Measurements from ENCODE around the gene PMAIP1. TPM values are rescaled to one million over a fixed set of nuclear protein-coding genes. Genes with fewer than 3 reads are reported as not detected.

The PMAIP1 gene
- total RNA-seq, 2 donors from 2014 or later, result not detected

GRCh38 chr18:59918997-59919396 is 19.2 kb downstream of the PMAIP1 start:
- Histone ChIP-seq H3K27me3 (replicated peaks; ENCODE audit: insufficient read depth) (no peaks in the 10 kb centered on the region), H3K4me3 (no peak overlapping the region), H3K27ac (no peak overlapping the region), H3K4me1 (ENCODE audit: control insufficient read depth in 1 of 2, low read depth in 2 of 2) (no peaks in the 10 kb centered on the region), H3K36me3 (no peaks in the 10 kb centered on the region), H3K9me3 (no peaks in the 10 kb centered on the region)
- DNase-seq (ENCODE audit: low spot score), result no peak
- ATAC-seq (ENCODE audit: insufficient number of reproducible peaks, low FRiP score, low read depth), result no peak
- TF ChIP-seq CTCF (IDR thresholded peaks at IDR 0.05), result no peak

DNA sequence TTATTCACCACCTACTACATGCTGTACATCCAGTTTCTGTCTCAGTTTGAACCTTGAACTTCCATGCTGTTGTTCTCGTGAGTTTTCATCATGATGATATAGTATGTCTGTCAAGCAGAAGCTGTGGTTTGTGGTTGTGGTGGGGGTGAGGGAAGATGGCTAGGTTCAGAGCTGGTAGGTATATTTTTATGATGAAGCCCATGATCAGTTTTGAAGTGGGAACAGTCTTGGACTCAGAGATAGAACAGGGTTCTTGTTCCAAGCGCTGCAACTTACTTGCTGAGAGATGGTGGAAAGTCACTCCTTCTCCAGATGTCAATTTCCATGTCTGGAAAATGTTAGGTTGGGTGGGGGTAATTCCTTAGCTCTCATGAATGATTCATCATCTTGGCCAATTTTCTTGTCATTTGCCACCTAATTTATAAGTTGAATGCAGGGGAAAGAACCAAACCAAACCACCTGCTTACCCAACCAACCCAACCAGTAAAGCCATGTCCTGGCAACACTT is 21.6 kb downstream of the PMAIP1 start:
- H3K27me3 ChIP-seq (replicated peaks; ENCODE audit: insufficient read depth), result no peaks in the 10 kb centered on the region
- no peak for TF ChIP-seq CTCF (IDR thresholded peaks at IDR 0.05)
- H3K27ac ChIP-seq, result no peak overlapping the region
- no peak for ATAC-seq (ENCODE audit: insufficient number of reproducible peaks, low FRiP score, low read depth)
- DNase-seq (ENCODE audit: low spot score), result no peak
- no peak overlapping the region for H3K4me3 ChIP-seq
- H3K36me3 ChIP-seq, result no peaks in the 10 kb centered on the region
- H3K4me1 ChIP-seq (ENCODE audit: control insufficient read depth in 1 of 2, low read depth in 2 of 2), result no peaks in the 10 kb centered on the region
- no peaks in the 10 kb centered on the region for H3K9me3 ChIP-seq

GRCh38 chr18:59923539-59924196 is 23.9 kb downstream of the PMAIP1 start:
- Histone ChIP-seq H3K4me1 (ENCODE audit: control insufficient read depth in 1 of 2, low read depth in 2 of 2) (no peaks in the 10 kb centered on the region), H3K4me3 (no peak overlapping the region), H3K27ac (no peak overlapping the region), H3K36me3 (no peaks in the 10 kb centered on the region), H3K27me3 (replicated peaks; ENCODE audit: insufficient read depth) (no peaks in the 10 kb centered on the region), H3K9me3 (no peaks in the 10 kb centered on the region)
- TF ChIP-seq CTCF (IDR thresholded peaks at IDR 0.05), result no peak
- no peak for ATAC-seq (ENCODE audit: insufficient number of reproducible peaks, low FRiP score, low read depth)
- no peak for DNase-seq (ENCODE audit: low spot score)

DNA sequence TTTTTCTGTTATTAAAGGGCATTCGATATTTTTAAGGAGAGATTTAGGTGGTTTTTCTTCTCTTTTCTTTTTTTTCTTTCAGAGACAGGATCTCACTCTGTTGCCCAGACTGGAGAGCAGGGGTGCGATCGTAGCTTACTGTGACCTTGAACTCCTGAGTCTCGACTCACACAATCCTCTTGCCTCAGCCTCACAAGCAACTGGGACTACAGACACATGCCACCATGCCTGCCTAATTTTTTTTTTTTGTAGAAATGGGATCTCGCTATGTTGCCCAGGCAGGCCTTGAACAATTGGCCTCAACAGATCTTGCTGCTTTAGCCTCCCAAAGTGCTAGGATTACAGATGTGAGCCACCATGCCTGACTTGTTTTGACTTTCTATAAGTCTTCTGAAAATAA is 26.3 kb downstream of the PMAIP1 start:
- no peak for DNase-seq (ENCODE audit: low spot score)
- H3K9me3 ChIP-seq, result no peaks in the 10 kb centered on the region
- no peak overlapping the region for H3K4me3 ChIP-seq
- ATAC-seq (ENCODE audit: insufficient number of reproducible peaks, low FRiP score, low read depth), result no peak
- H3K36me3 ChIP-seq, result no peaks in the 10 kb centered on the region
- no peak overlapping the region for H3K27ac ChIP-seq
- H3K4me1 ChIP-seq (ENCODE audit: control insufficient read depth in 1 of 2, low read depth in 2 of 2), result no peaks in the 10 kb centered on the region
- no peaks in the 10 kb centered on the region for H3K27me3 ChIP-seq (replicated peaks; ENCODE audit: insufficient read depth)
- no peak for TF ChIP-seq CTCF (IDR thresholded peaks at IDR 0.05)

DNA sequence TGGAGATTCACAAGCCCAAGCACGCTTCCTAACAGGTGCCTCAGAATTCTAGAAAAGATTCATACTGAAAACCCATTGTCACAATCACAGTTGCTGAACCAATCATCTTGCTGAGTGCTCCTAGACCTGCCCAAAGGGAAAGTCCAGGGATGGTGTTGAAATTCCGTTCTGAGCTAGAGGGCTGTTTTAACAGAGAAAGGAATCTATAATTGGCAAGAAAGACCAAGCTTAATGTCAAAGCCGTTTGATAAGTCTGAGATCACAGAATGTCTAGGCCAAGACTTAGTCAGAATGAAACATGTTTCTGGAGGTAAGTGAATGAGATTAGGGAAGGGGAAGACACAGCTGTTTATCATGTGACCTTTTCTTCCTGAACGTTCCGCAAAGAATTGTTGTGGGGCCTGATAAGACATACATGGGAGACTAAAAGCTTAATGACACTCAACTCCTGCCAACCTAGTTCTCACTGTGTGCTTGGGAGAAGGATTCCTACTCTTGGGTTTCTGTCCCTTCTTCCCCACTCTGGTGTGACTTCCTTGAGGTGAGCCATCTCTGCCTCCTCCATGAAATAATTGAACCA is 27.5 kb downstream of the PMAIP1 start:
- Histone ChIP-seq H3K27me3 (replicated peaks; ENCODE audit: insufficient read depth) (no peaks in the 10 kb centered on the region), H3K4me1 (ENCODE audit: control insufficient read depth in 1 of 2, low read depth in 2 of 2) (no peaks in the 10 kb centered on the region), H3K36me3 (no peaks in the 10 kb centered on the region), H3K9me3 (no peaks in the 10 kb centered on the region), H3K4me3 (no peak overlapping the region), H3K27ac (no peak overlapping the region)
- DNase-seq (ENCODE audit: low spot score) (no peak), ATAC-seq (ENCODE audit: insufficient number of reproducible peaks, low FRiP score, low read depth) (no peak)
- no peak for TF ChIP-seq CTCF (IDR thresholded peaks at IDR 0.05)

Measured in thoracic aorta (tissue), 2 donors.